GM23338 (cell line): ENCODE results near the gene RCOR3. TPM values are rescaled to one million over a fixed set of nuclear protein-coding genes. Genes with fewer than 3 reads are reported as not detected.

Experiments used
- ATAC-seq: fragments of 200-7000 bp; cut with Tn5 transposase; 3 replicates; pipeline ENCODE4 v1.9.1; 2020
- DNase-seq: peaks from one replicate; pipeline ENCODE4 v3.0.0-alpha.2; 2015; ENCODE audit warnings: low spot score
- H2AFZ ChIP-seq: fragments of 200-600 bp; sonication (generic); 2 replicates; pipeline ENCODE4 v1.8.0; 2016; ENCODE audit warnings: antibody characterized with exemption, mild to moderate bottlenecking, moderate library complexity
- H3F3A ChIP-seq: fragments of 200-600 bp; sonication (generic); replicated peaks from 2 replicates; pipeline ENCODE4 v1.8.0; 2017; ENCODE audit warnings: antibody characterized with exemption, mixed run types, low read depth
- H3K27ac ChIP-seq: fragments of 200-600 bp; sonication (generic); 2 replicates; pipeline ENCODE4 v1.6.1; 2016; ENCODE audit warnings: low read depth
- H3K27me3 ChIP-seq: fragments of 200-600 bp; sonication (generic); 2 replicates; pipeline ENCODE4 v1.8.0; 2016; ENCODE audit warnings: mild to moderate bottlenecking, mixed run types, moderate library complexity; ENCODE audit not compliant: insufficient read depth
- H3K36me3 ChIP-seq: fragments of 200-600 bp; sonication (generic); 2 replicates; pipeline ENCODE4 v1.8.0; 2016; ENCODE audit warnings: mild to moderate bottlenecking; ENCODE audit not compliant: insufficient read depth
- H3K4me1 ChIP-seq: fragments of 200-600 bp; sonication (generic); 2 replicates; pipeline ENCODE4 v1.8.0; 2016; ENCODE audit warnings: mild to moderate bottlenecking, moderate library complexity; ENCODE audit not compliant: insufficient read depth
- H3K4me2 ChIP-seq: fragments of 200-600 bp; sonication (generic); 2 replicates; pipeline ENCODE4 v1.7.1; 2017; ENCODE audit warnings: mixed run types
- H3K4me3 ChIP-seq: fragments of 200-600 bp; sonication (generic); 2 replicates; pipeline ENCODE4 v1.6.1; 2016; ENCODE audit warnings: mixed run types
- H3K79me2 ChIP-seq: fragments of 200-600 bp; sonication (generic); replicated peaks from 2 replicates; pipeline ENCODE4 v1.8.0; 2017; ENCODE audit warnings: mild to moderate bottlenecking; ENCODE audit not compliant: insufficient read depth
- H3K9me2 ChIP-seq: fragments of 200-600 bp; sonication (generic); 2 replicates; pipeline ENCODE4 v1.8.0; 2017; ENCODE audit not compliant: insufficient read depth
- H4K20me1 ChIP-seq: fragments of 200-600 bp; sonication (generic); replicated peaks from 2 replicates; pipeline ENCODE4 v1.8.0; 2017; ENCODE audit warnings: mild to moderate bottlenecking; ENCODE audit not compliant: insufficient read depth
- H3K27ac Mint-ChIP-seq: 2 replicates; pipeline ENCODE4 v1.8.0; 2020; ENCODE audit warnings: inconsistent platforms, mild to moderate bottlenecking, moderate library complexity, mixed read lengths
- H3K27me3 Mint-ChIP-seq: 3 replicates; pipeline ENCODE4 v1.8.0; 2022; ENCODE audit warnings: low read depth, mild to moderate bottlenecking, moderate library complexity, mixed read lengths, inconsistent platforms; ENCODE audit not compliant: insufficient read depth, poor library complexity
- H3K36me3 Mint-ChIP-seq: 3 replicates; pipeline ENCODE4 v1.8.0; 2021; ENCODE audit warnings: low read depth, mild to moderate bottlenecking, inconsistent platforms, moderate library complexity, mixed read lengths
- H3K4me1 Mint-ChIP-seq: 3 replicates; pipeline ENCODE4 v1.8.0; 2020; ENCODE audit warnings: mild to moderate bottlenecking, inconsistent platforms, mixed read lengths
- H3K4me3 Mint-ChIP-seq: 3 replicates; pipeline ENCODE4 v1.8.0; 2021; ENCODE audit warnings: moderate library complexity, mild to moderate bottlenecking, inconsistent platforms, mixed read lengths
- H3K9me3 Mint-ChIP-seq: 3 replicates; pipeline ENCODE4 v1.8.0; 2020; ENCODE audit warnings: moderate library complexity, mild to moderate bottlenecking, inconsistent platforms, mixed read lengths
- CREB1 ChIP-seq: fragments of 250-450 bp; sonication (Bioruptor Pico); IDR thresholded peaks from 2 replicates; pipeline ENCODE4 v1.5.0; 2020; ENCODE audit warnings: low read depth, mild to moderate bottlenecking, moderate library complexity
- CTCF ChIP-seq, 2 experiments: fragments of 200-600 bp in 1 of 2; sonication (generic) in 1 of 2; conservative IDR thresholded peaks; 2 replicates each; pipeline versions ENCODE4 v1.5.1 to v1.6.1; 2016 to 2017; ENCODE audit warnings: antibody characterized with exemption in 2 of 2, low read depth in 2 of 2, mild to moderate bottlenecking in 2 of 2, moderate library complexity in 1 of 2
- ETS1 ChIP-seq: IDR thresholded peaks from 2 replicates; pipeline ENCODE4 v1.6.1; 2016; ENCODE audit warnings: antibody characterized with exemption
- EZH2 ChIP-seq: fragments of 200-600 bp; sonication (generic); IDR thresholded peaks from one replicate; pipeline ENCODE4 v1.8.0; 2017; ENCODE audit warnings: antibody characterized with exemption, mild to moderate bottlenecking, low read depth; ENCODE audit not compliant: unreplicated experiment
- EZH2phosphoT487 ChIP-seq: fragments of 200-600 bp; sonication (generic); IDR thresholded peaks from one replicate; pipeline ENCODE4 v1.8.1; 2018; ENCODE audit warnings: antibody characterized with exemption; ENCODE audit not compliant: unreplicated experiment
- JUNB ChIP-seq: IDR thresholded peaks from one replicate; pipeline ENCODE4 v1.6.1; 2016; ENCODE audit warnings: antibody characterized with exemption; ENCODE audit not compliant: unreplicated experiment
- NANOG ChIP-seq: IDR thresholded peaks from 2 replicates; pipeline ENCODE4 v1.6.1; 2016; ENCODE audit warnings: antibody characterized with exemption, borderline replicate concordance
- REST ChIP-seq: IDR thresholded peaks from one replicate; pipeline ENCODE4 v1.6.1; 2018; ENCODE audit warnings: antibody characterized with exemption; ENCODE audit not compliant: unreplicated experiment
- STAT1 ChIP-seq: IDR thresholded peaks from one replicate; pipeline ENCODE4 v1.6.1; 2016; ENCODE audit warnings: antibody characterized with exemption; ENCODE audit not compliant: unreplicated experiment
- ZNF114 ChIP-seq: fragments of 250-450 bp; sonication (Bioruptor Pico); IDR thresholded peaks from 2 replicates; pipeline ENCODE4 v1.5.0; 2020; ENCODE audit warnings: mild to moderate bottlenecking, moderate library complexity
- ZNF331 ChIP-seq: fragments of 250-450 bp; sonication (Bioruptor Pico); IDR thresholded peaks from 2 replicates; pipeline ENCODE4 v1.5.0; 2020; ENCODE audit warnings: low read depth, mild to moderate bottlenecking, moderate library complexity
- ZNF462 ChIP-seq: fragments of 250-450 bp; sonication (Bioruptor Pico); IDR thresholded peaks from 2 replicates; pipeline ENCODE4 v1.5.0; 2020; ENCODE audit warnings: mild to moderate bottlenecking, moderate library complexity
- polyA plus RNA-seq: library from polyadenylated mRNA; unstranded; fragments of >200 nt; fragmentation: Nextera tagmentation; extraction: Ambion mirVana; gene quantifications from 2 replicates; pipeline ENCODE4 v1.2.1, GENCODE V29; 2016
- total RNA-seq: library from RNA; depleted of rRNA; stranded (reverse); fragments of >200 nt; shearing (Covaris generic); gene quantifications from 2 replicates; pipeline ENCODE4 v1.2.3, GENCODE V29; 2014

RCOR3 gene
- total and polyA plus RNA-seq, 2 experiments from 2014 or later: 19.4 to 26.2 TPM

GRCh38 chr1:211331011-211331709, 72.0 kb downstream of the RCOR3 start:
- Mint-ChIP-seq H3K9me3 (no peaks in the 10 kb centered on the region), H3K4me3 (no peak overlapping the region; the same call in 2 of the 3 replicates), H3K36me3 (peaks cover 9% of the 10 kb centered on the region), H3K27ac (no peak overlapping the region), H3K27me3 (peaks cover 10% of the 10 kb centered on the region), H3K4me1 (peaks cover 58% of the 10 kb centered on the region)
- DNase-seq (no peak), ATAC-seq (no peak)
- peaks cover 39% of the 10 kb centered on the region for H3K4me1 ChIP-seq
- H2AFZ ChIP-seq: no peak overlapping the region
- no peaks in the 10 kb centered on the region; the same call in 1 of the 2 replicates for H4K20me1 ChIP-seq
- H3K9me2 ChIP-seq: no peaks in the 10 kb centered on the region
- peaks cover 67% of the 10 kb centered on the region for H3K79me2 ChIP-seq
- no peak overlapping the region for H3K27ac ChIP-seq
- no peaks in the 10 kb centered on the region for H3K36me3 ChIP-seq
- peaks cover 12% of the 10 kb centered on the region for H3K27me3 ChIP-seq
- no peak overlapping the region for H3K4me2 ChIP-seq
- no peaks in the 10 kb centered on the region for H3F3A ChIP-seq
- no peak overlapping the region for H3K4me3 ChIP-seq
- TF ChIP-seq REST (no peak), CREB1 (CRISPR knock-in tag) (no peak), ETS1 (no peak), ZNF462 (CRISPR knock-in tag) (no peak), STAT1 (no peak), ZNF331 (CRISPR knock-in tag) (no peak), EZH2phosphoT487 (no peak), CTCF (conservative IDR thresholded peaks at IDR 0.05; ENCODE audit: low read depth in 2 of 2) (no peak), EZH2 (no peak), NANOG (no peak), ZNF114 (CRISPR knock-in tag) (no peak), JUNB (no peak)
